Forelimb muscle (tissue), 1 donor: ENCODE data around the gene PPP1R2B. TPM values are rescaled to one million over a fixed set of nuclear protein-coding genes. Genes with fewer than 3 reads are reported as not detected.
A peak's percentile ranks its signal among the peaks of the same experiment; 100 is the strongest.
"Not testable (repeated sequence)": the region's sequence is repeated elsewhere in the genome, so short reads cannot be mapped to it uniquely, and the experiment has no call there.

Experiments
- DNase-seq: peaks from one replicate; pipeline ENCODE4 v3.0.0-alpha.2; 2013; ENCODE audit warnings: low read depth
- polyA plus RNA-seq: library from polyadenylated mRNA; unstranded; fragments of 120-200 nt; gene quantifications from one replicate; pipeline ENCODE4 v1.2.1, GENCODE V29; 2013; ENCODE audit not compliant: insufficient read length

The PPP1R2B gene
- not detected for polyA plus RNA-seq

GRCh38 chr5:156850206-156850751, at the start of gene PPP1R2B:
PPP1R2B (plus strand) TSS chr5:156850295; CDS start chr5:156850563, 268 bp downstream.
- DNase-seq, result no peak

- no peak for DNase-seq
These were observed 49.2 kb upstream of the PPP1R2B start for GRCh38 chr5:156800929-156801328.

GRCh38 chr5:156802501-156802900, 47.6 kb upstream of the PPP1R2B start:
- no peak for DNase-seq

GRCh38 chr5:156803404-156803803, 46.7 kb upstream of the PPP1R2B start:
- DNase-seq, result no peak

GRCh38 chr5:156812959-156813358, 37.1 kb upstream of the PPP1R2B start:
- no peak for DNase-seq

- DNase-seq, result no peak
These were observed 34.0 kb upstream of the PPP1R2B start for GRCh38 chr5:156815988-156816599.

- no peak for DNase-seq
These were observed 30.6 kb upstream of the PPP1R2B start for GRCh38 chr5:156819537-156819936.

- DNase-seq, result no peak
These were observed 30.0 kb upstream of the PPP1R2B start for GRCh38 chr5:156819967-156820581.

GRCh38 chr5:156824241-156824640, 25.9 kb upstream of the PPP1R2B start:
- DNase-seq, result no peak

GRCh38 chr5:156824800-156825199, 25.3 kb upstream of the PPP1R2B start:
- peak; percentile 60 for DNase-seq

GRCh38 chr5:156825688-156826087, 24.4 kb upstream of the PPP1R2B start:
- no peak for DNase-seq

GRCh38 chr5:156826150-156826549, 23.9 kb upstream of the PPP1R2B start:
- no peak for DNase-seq

- no peak for DNase-seq
These were observed 15.2 kb upstream of the PPP1R2B start for GRCh38 chr5:156834916-156835315.

- no peak for DNase-seq
These were observed 14.2 kb upstream of the PPP1R2B start for GRCh38 chr5:156835905-156836304.

- DNase-seq, result no peak
These were observed 13.2 kb upstream of the PPP1R2B start for GRCh38 chr5:156836846-156837245.

- no peak for DNase-seq
These were observed 11.1 kb upstream of the PPP1R2B start for GRCh38 chr5:156838961-156839360.

- no peak for DNase-seq
These were observed 8.4 kb upstream of the PPP1R2B start for GRCh38 chr5:156841737-156842136.

GRCh38 chr5:156846914-156847313, 3.2 kb upstream of the PPP1R2B start:
- DNase-seq, result no peak

- not testable (repeated sequence) for DNase-seq
These were observed 1.6 kb upstream of the PPP1R2B start for GRCh38 chr5:156848447-156848846.

GRCh38 chr5:156851880-156852279, 1.8 kb downstream of the PPP1R2B start:
- no peak for DNase-seq

GRCh38 chr5:156853055-156853454, 3.0 kb downstream of the PPP1R2B start:
- not testable (repeated sequence) for DNase-seq

GRCh38 chr5:156865427-156865826, 15.3 kb downstream of the PPP1R2B start:
- DNase-seq, result no peak

GRCh38 chr5:156870498-156870839, 20.4 kb downstream of the PPP1R2B start:
- DNase-seq, result no peak
